IMR-90 (cell line): Measurements from ENCODE around the gene ZNF335. TPM values are rescaled to one million over a fixed set of nuclear protein-coding genes. Genes with fewer than 3 reads are reported as not detected.

ENCODE experiments used
- ATAC-seq: fragments of 200-7000 bp; cut with Tn5 transposase; 2 replicates; pipeline ENCODE4 v1.9.1; 2020; ENCODE audit warnings: low read depth, mild to moderate bottlenecking, moderate library complexity
- BruUV-seq: library from RNA; stranded (reverse); fragments of 400-500 nt; replicated peaks from 2 replicates; lab custom pipeline; 2021; lab: Mats Ljungman, UMichigan
- CTCF ChIA-PET: fragments of 300-600 bp; formaldehyde crosslinking; extraction: SDS; loops from one replicate; lab custom pipeline; 2021; ENCODE audit warnings: antibody characterized with exemption; lab: Yijun Ruan, JAX
- POLR2A ChIA-PET: fragments of 300-600 bp; sonication (Branson Sonifier 250); formaldehyde crosslinking; loops from one replicate; lab custom pipeline; 2022; ENCODE audit warnings: antibody characterized with exemption; ENCODE audit not compliant: unreplicated experiment; lab: Charles Lee
- DNase-seq: peaks from one replicate; pipeline ENCODE4 v3.0.0; 2013
- H2AFZ ChIP-seq: replicated peaks from 2 replicates; pipeline ENCODE3; 2013; ENCODE audit warnings: low read length, mild to moderate bottlenecking; ENCODE audit not compliant: poor library complexity
- H2AK5ac ChIP-seq: 2 replicates; pipeline ENCODE4 v1.6.1; 2013; ENCODE audit warnings: low read depth, low read length, inconsistent platforms
- H2AK9ac ChIP-seq: replicated peaks from 2 replicates; pipeline ENCODE3; 2013; ENCODE audit warnings: mild to moderate bottlenecking, low read depth, low read length, moderate library complexity; ENCODE audit not compliant: poor library complexity
- H2BK120ac ChIP-seq: 2 replicates; pipeline ENCODE4 v1.6.1; 2013; ENCODE audit warnings: low read depth, low read length, inconsistent platforms
- H2BK15ac ChIP-seq: 3 replicates; pipeline ENCODE4 v1.6.1; 2013; ENCODE audit warnings: low read depth, low read length, inconsistent platforms
- H2BK20ac ChIP-seq: 2 replicates; pipeline ENCODE4 v1.6.1; 2013; ENCODE audit warnings: low read depth, mild to moderate bottlenecking, inconsistent platforms, low read length, moderate library complexity
- H2BK5ac ChIP-seq: 2 replicates; pipeline ENCODE4 v1.6.1; 2013; ENCODE audit warnings: mild to moderate bottlenecking, low read depth, low read length, inconsistent platforms; ENCODE audit not compliant: poor library complexity, severe bottlenecking
- H3K14ac ChIP-seq: replicated peaks from 2 replicates; pipeline ENCODE4 v1.6.1; 2013; ENCODE audit warnings: low read depth, low read length, inconsistent platforms
- H3K18ac ChIP-seq: 2 replicates; pipeline ENCODE4 v1.6.1; 2013; ENCODE audit warnings: low read depth, low read length, control low read depth
- H3K23ac ChIP-seq: 2 replicates; pipeline ENCODE4 v1.6.1; 2013; ENCODE audit warnings: low read depth, low read length, inconsistent platforms
- H3K27ac ChIP-seq: 2 replicates; pipeline ENCODE4 v1.5.1; 2013; ENCODE audit warnings: mild to moderate bottlenecking, control low read depth, low read length; ENCODE audit not compliant: insufficient read depth
- H3K27me3 ChIP-seq: 2 replicates; pipeline ENCODE4 v1.6.1; 2013; ENCODE audit warnings: low read length; ENCODE audit not compliant: control insufficient read depth, insufficient read depth
- H3K36me3 ChIP-seq: 2 replicates; pipeline ENCODE4 v1.6.1; 2013; ENCODE audit warnings: low read length, mixed read lengths; ENCODE audit not compliant: control insufficient read depth, insufficient read depth
- H3K4ac ChIP-seq: 2 replicates; pipeline ENCODE4 v1.6.1; 2013; ENCODE audit warnings: low read depth, low read length, inconsistent platforms
- H3K4me1 ChIP-seq: 2 replicates; pipeline ENCODE4 v1.6.1; 2013; ENCODE audit warnings: low read length, mixed read lengths; ENCODE audit not compliant: control insufficient read depth, insufficient read depth
- H3K4me2 ChIP-seq: 2 replicates; pipeline ENCODE4 v1.6.1; 2013; ENCODE audit warnings: low read depth, mild to moderate bottlenecking, control low read depth, low read length, moderate library complexity
- H3K4me3 ChIP-seq: 2 replicates; pipeline ENCODE4 v1.5.1; 2013; ENCODE audit warnings: low read depth, mild to moderate bottlenecking, control low read depth, low read length, moderate library complexity; ENCODE audit not compliant: insufficient read depth
- H3K56ac ChIP-seq: 2 replicates; pipeline ENCODE4 v1.6.1; 2013; ENCODE audit warnings: low read length, inconsistent platforms; ENCODE audit not compliant: insufficient read depth; ENCODE audit errors: extremely low read depth
- H3K79me1 ChIP-seq, 2 experiments: 2 replicates each; pipeline ENCODE4 v1.6.1; 2013; ENCODE audit warnings: low read length in 2 of 2, inconsistent platforms in 1 of 2, low read depth in 1 of 2
- H3K9ac ChIP-seq: 2 replicates; pipeline ENCODE4 v1.6.1; 2013; ENCODE audit warnings: low read depth, low read length, control low read depth
- H3K9me1 ChIP-seq: 2 replicates; pipeline ENCODE4 v1.6.1; 2013; ENCODE audit warnings: low read length, inconsistent platforms; ENCODE audit not compliant: insufficient read depth
- H3K9me3 ChIP-seq: 2 replicates; pipeline ENCODE4 v1.6.1; 2013; ENCODE audit warnings: low read length; ENCODE audit not compliant: control insufficient read depth, insufficient read depth
- H4K20me1 ChIP-seq: 2 replicates; pipeline ENCODE4 v1.6.1; 2013; ENCODE audit warnings: low read length, inconsistent platforms; ENCODE audit not compliant: insufficient read depth
- H4K5ac ChIP-seq: 2 replicates; pipeline ENCODE4 v1.6.1; 2013; ENCODE audit warnings: mild to moderate bottlenecking, low read depth, low read length, control low read depth
- H4K8ac ChIP-seq, 2 experiments: 2 replicates each; pipeline ENCODE4 v1.6.1; 2013; ENCODE audit warnings: low read depth in 2 of 2, low read length in 2 of 2, control low read depth in 1 of 2, inconsistent platforms in 1 of 2
- H4K91ac ChIP-seq: 2 replicates; pipeline ENCODE4 v1.6.1; 2013; ENCODE audit warnings: low read depth, low read length, inconsistent platforms; ENCODE audit not compliant: insufficient read depth
- BHLHE40 ChIP-seq: fragments of 150-350 bp; IDR thresholded peaks from 2 replicates; pipeline ENCODE4 v1.6.1; 2016; ENCODE audit warnings: mild to moderate bottlenecking, low read depth, low read length
- MAFK ChIP-seq: IDR thresholded peaks from 2 replicates; pipeline ENCODE4 v1.6.1; 2012; ENCODE audit warnings: low read depth, low read length, improper control_type of control experiment
- MXI1 ChIP-seq: IDR thresholded peaks from 2 replicates; pipeline ENCODE4 v1.6.1; 2012; ENCODE audit warnings: low read depth, mild to moderate bottlenecking, low read length, moderate library complexity, borderline replicate concordance
- NFE2L2 ChIP-seq: fragments of 150-350 bp; IDR thresholded peaks from 2 replicates; pipeline ENCODE4 v1.6.1; 2016; ENCODE audit warnings: low read depth, mild to moderate bottlenecking, low read length
- RAD21 ChIP-seq: IDR thresholded peaks from 2 replicates; pipeline ENCODE4 v1.6.1; 2012; ENCODE audit warnings: low read length, improper control_type of control experiment
- RCOR1 ChIP-seq: IDR thresholded peaks from 2 replicates; pipeline ENCODE4 v1.6.1; 2012; ENCODE audit warnings: mild to moderate bottlenecking, low read length, improper control_type of control experiment; ENCODE audit not compliant: insufficient replicate concordance
- SMC3 ChIP-seq: fragments of 150-350 bp; IDR thresholded peaks from 2 replicates; pipeline ENCODE4 v1.6.1; 2016; ENCODE audit warnings: low read depth, mild to moderate bottlenecking, antibody characterized with exemption, low read length, moderate library complexity
- WGBS, 2 experiments: methylation state at CpG; one replicate each; pipeline versions ENCODE4 v1.1.5 to v1.1.7; 2013; ENCODE audit warnings: missing lambda C conversion rate in 2 of 2; ENCODE audit not compliant: insufficient read length in 1 of 2; ENCODE audit errors: extremely low coverage in 2 of 2; 5-methylcytosine and 5-hydroxymethylcytosine counted together
- dilution Hi-C: fragments of 300-500 bp; cut with HindIII; formaldehyde crosslinking; loops from one replicate; pipeline ENCODE4 v1.14.3; 2018; ENCODE audit warnings: low sequenced_read_pairs; ENCODE audit not compliant: unreplicated experiment
- in situ Hi-C: fragments of 300-500 bp; cut with MboI; formaldehyde crosslinking; loops from 3 replicates; pipeline ENCODE4 v1.14.3; 2019; ENCODE audit warnings: low sequenced_read_pairs, inconsistent platforms, mixed read lengths
- intact Hi-C: fragments of 100-400 bp; cut with micrococcal nuclease; formaldehyde crosslinking; loops from 2 replicates; pipeline ENCODE4 v1.10.0; 2022
- polyA plus RNA-seq, 3 experiments: library from polyadenylated mRNA; depleted of rRNA; stranded (reverse); fragments of >200 nt; gene quantifications; 2 replicates each; pipeline ENCODE4 v1.2.3, GENCODE V29; 2012; ENCODE audit warnings: low replicate concordance in 1 of 3
- total RNA-seq: library from RNA; depleted of rRNA; stranded (reverse); fragments of >200 nt; gene quantifications from 2 replicates; pipeline ENCODE4 v1.2.3, GENCODE V29; 2012
- TF ChIP-seq, protein P1 (sequence below): fragments of 150-350 bp; IDR thresholded peaks from 2 replicates; pipeline ENCODE4 v1.6.1; 2017; ENCODE audit warnings: mild to moderate bottlenecking, antibody characterized with exemption, low read length, low read depth
- TF ChIP-seq, protein P2 (sequence below): conservative IDR thresholded peaks from 2 replicates; pipeline ENCODE4 v1.5.1; 2012; ENCODE audit warnings: mild to moderate bottlenecking, low read depth, low read length, improper control_type of control experiment

Gene ZNF335
- total and polyA plus RNA-seq, 2 of the 4 experiments (the other 2 are of a cell fraction), result 11.8 to 17.8 TPM

DNA sequence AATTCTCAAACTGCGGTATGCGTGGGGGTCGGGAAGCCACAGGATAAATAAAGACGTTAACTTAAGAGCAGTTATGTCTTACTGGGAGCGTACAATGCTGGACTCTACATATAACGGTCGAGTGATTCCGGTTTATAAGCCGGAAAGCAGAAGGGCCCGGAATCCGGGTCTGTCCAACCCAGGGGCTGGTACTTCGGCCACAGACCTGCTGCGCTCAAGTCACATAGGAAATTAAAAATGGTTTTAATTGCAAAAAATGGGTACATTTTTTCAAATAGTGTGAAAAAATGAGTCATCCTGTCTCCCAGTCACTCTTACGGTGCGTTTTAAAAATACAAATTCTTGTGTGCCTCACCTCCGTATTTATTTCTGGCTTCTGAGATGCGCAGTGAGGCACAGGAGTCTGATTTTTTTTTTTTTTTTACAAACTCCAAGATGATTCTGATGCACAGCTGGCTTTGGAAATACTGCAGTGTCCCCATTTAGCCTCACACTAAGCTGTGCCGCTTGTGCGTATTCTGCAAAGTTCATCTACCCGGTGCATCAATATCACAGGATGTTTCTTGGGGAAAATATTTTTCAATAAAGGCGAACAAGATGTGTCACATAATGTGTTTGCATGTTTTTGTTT lies 36.5 kb downstream of the ZNF335 start:
- Histone ChIP-seq H3K9me3 (no peaks in the 10 kb centered on the region), H3K4me1 (peaks cover 5% of the 10 kb centered on the region), H3K9ac (peak overlapping the region; percentile 52), H3K23ac (peak overlapping the region; percentile 54), H4K91ac (peak overlapping the region; percentile 14; the same call in 1 of the 2 replicates), H4K20me1 (peaks cover 15% of the 10 kb centered on the region), H2BK5ac (peak overlapping the region; percentile 77), H2AK5ac (peak overlapping the region; percentile 15; the same call in 1 of the 2 replicates), H3K27me3 (no peaks in the 10 kb centered on the region), H3K4ac (peak overlapping the region; percentile 83), H2AFZ (peak overlapping the region; percentile 87), H3K79me1 (peaks cover 38 to 70% of the 10 kb centered on the region in 2 experiments), H3K27ac (peak overlapping the region; percentile 63), H3K18ac (peak overlapping the region; percentile 71; the same call in 1 of the 2 replicates), H2AK9ac (peak overlapping the region; percentile 10), H3K36me3 (peaks cover 27% of the 10 kb centered on the region), H4K8ac (peak overlapping the region in 1 of 2 experiments; percentile 38; a peak in 2 of 4 replicates), H3K4me2 (peak overlapping the region; percentile 95), H2BK20ac (no peak overlapping the region), H3K56ac (peak overlapping the region; percentile 60; the same call in 1 of the 2 replicates), H2BK120ac (peak overlapping the region; percentile 25; the same call in 1 of the 2 replicates), H4K5ac (peak overlapping the region; percentile 46), H3K14ac (peak overlapping the region; percentile 80), H2BK15ac (no peak overlapping the region; the same call in 2 of the 3 replicates), H3K9me1 (0 out of 2 replicates have a peak, but pooled peaks cover 4% of the 10 kb centered on the region), H3K4me3 (peak overlapping the region; percentile 57)
- ChIA-PET POLR2A (interaction anchor here (0.6 to 1.2 kb wide), 4 partner anchors 8 to 25 kb away, joined by 3 to 8 read pairs (median 5); no protein-coding TSS in a partner anchor), CTCF (interaction anchor here (0.7 kb wide), 1 partner anchor 34 kb away, joined by 3 read pairs; no protein-coding TSS in a partner anchor)
- BruUV-seq, result TSS peak; percentile 83
- intact Hi-C loops, result loop anchor here (1.0 to 10.0 kb wide), 5 partner anchors 25 to 136 kb away; partner anchors contain the start of genes ACOT8, CTSA, NEURL2 and SNX21
- in situ Hi-C loops, result no loop called here
- TF ChIP-seq, protein P1, sequence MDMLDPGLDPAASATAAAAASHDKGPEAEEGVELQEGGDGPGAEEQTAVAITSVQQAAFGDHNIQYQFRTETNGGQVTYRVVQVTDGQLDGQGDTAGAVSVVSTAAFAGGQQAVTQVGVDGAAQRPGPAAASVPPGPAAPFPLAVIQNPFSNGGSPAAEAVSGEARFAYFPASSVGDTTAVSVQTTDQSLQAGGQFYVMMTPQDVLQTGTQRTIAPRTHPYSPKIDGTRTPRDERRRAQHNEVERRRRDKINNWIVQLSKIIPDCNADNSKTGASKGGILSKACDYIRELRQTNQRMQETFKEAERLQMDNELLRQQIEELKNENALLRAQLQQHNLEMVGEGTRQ, result no peak
- no peak for TF ChIP-seq BHLHE40
- no peak for TF ChIP-seq RAD21
- peak; percentile 4; the same call in 1 of the 2 replicates for TF ChIP-seq MXI1
- TF ChIP-seq SMC3, result no peak
- TF ChIP-seq MAFK, result no peak
- 0 out of 2 replicates have a peak, but pooled peaks have one; percentile 14 for TF ChIP-seq NFE2L2
- TF ChIP-seq, protein P2, sequence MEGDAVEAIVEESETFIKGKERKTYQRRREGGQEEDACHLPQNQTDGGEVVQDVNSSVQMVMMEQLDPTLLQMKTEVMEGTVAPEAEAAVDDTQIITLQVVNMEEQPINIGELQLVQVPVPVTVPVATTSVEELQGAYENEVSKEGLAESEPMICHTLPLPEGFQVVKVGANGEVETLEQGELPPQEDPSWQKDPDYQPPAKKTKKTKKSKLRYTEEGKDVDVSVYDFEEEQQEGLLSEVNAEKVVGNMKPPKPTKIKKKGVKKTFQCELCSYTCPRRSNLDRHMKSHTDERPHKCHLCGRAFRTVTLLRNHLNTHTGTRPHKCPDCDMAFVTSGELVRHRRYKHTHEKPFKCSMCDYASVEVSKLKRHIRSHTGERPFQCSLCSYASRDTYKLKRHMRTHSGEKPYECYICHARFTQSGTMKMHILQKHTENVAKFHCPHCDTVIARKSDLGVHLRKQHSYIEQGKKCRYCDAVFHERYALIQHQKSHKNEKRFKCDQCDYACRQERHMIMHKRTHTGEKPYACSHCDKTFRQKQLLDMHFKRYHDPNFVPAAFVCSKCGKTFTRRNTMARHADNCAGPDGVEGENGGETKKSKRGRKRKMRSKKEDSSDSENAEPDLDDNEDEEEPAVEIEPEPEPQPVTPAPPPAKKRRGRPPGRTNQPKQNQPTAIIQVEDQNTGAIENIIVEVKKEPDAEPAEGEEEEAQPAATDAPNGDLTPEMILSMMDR, result no peak
- TF ChIP-seq RCOR1, result no peak
- no peak for ATAC-seq
- dilution Hi-C loops, result no loop called here
- DNase-seq, result peak; percentile 43
- WGBS, 2 experiments, result 10% methylated on average over 9 of the region's 21 CpGs; no CpG with 5 or more reads in 1 of the 2 experiments
